ENCODE results near the gene ASB7.

Gene ASB7

DNA sequence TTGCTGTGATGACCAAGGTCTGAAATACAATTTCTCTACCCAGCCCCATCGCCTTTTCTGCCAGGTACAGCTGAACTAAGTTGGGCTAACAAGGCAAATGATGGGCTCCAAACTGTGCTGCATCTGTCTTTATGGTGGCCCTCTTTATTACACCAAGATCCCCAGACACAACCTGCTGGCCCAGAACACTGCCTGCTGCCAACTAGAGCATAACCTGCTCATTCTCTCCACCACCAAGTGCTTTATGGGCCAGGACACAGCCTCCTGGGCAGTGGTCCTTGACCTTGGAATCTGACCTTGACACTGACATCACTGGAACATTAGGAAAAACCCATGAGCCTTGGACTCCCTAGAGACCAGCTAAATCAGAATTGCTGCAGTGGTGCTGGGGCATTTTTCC lies 3.7 kb upstream of the ASB7 start:
- DNase-seq (ENCODE audit: low spot score) = no peak

- peak; percentile 43 for DNase-seq (ENCODE audit: low spot score)
Measured at GRCh38 chr15:100601163-100601562, 1.2 kb upstream of the ASB7 start.

GRCh38 chr15:100601617-100602063 lies 749 bp upstream of the ASB7 start:
- no peak for DNase-seq (ENCODE audit: low spot score)

DNA sequence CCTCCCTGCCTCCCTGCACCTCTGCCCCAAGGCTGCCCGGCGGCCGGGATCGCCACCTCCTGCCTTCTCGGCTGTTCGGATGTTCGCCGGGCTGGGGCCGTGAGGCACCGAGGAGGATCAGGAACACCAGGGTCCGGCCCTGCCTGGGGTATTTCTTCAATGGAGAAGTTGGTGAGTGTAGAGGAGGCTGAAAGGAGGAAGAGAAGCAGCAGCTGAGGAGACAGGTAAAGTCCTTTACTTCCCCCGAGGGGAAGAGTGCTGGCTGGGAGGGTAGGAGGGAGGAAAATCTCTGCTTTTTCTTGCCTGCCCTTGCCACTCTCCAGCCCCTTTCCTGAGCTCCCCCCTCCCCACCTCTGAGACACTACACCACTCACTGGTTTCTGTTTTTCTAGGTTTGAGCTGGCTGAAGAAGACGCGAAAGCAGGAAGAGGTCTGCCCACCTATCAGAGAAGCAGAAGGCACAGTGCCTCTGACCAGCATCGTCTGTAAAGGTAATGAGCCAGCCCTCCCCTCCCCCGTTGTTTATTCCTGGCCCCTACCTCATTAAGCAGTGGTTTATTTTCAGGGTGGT lies 519 bp downstream of the ASB7 start:
- DNase-seq (ENCODE audit: low spot score) = peak; percentile 27

- no peak for DNase-seq (ENCODE audit: low spot score)
Measured at GRCh38 chr15:100612539-100612938, 10.2 kb downstream of the ASB7 start.

DNA sequence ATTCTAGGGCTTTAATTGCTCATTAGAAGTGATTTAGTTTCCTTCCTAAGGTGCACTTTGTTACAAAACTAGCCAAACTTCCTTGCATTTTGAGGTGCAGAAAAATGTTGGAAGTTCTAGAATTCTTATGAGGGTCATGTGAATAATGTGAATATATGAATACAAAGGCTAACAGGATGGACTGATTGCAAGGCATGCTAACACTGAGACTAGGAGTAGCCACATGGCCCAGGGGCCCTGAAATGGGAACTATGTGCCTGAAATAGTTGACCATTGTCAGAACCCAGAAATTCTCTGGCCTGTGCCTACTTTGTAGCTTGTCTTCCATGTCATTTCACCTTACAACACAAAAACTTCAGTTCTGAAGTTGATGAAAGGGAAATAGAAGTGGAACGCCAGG lies 10.8 kb downstream of the ASB7 start:
- DNase-seq (ENCODE audit: low spot score) = no peak

DNA sequence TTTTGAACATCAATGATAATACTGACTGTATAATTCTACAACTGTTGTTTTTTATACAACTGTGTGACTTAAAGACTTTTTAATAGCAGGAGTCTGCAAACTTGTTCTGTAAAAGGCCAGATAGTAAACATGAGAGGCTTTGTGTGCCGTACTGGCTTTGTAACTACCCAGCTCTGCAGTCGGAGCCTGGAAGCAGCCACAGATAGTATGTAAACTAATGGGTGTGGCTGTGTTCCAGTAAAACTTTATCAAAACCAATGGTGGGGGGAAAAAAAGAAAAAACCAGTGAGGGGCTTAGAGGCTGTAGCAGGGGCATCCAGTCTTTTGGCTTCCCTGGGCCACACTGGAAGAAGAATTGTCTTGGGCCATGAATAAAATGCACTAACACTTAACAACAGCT lies 11.9 kb downstream of the ASB7 start:
- DNase-seq (ENCODE audit: low spot score) = no peak

- DNase-seq (ENCODE audit: low spot score) = no peak
Measured at GRCh38 chr15:100614918-100615317, 12.5 kb downstream of the ASB7 start.

DNA sequence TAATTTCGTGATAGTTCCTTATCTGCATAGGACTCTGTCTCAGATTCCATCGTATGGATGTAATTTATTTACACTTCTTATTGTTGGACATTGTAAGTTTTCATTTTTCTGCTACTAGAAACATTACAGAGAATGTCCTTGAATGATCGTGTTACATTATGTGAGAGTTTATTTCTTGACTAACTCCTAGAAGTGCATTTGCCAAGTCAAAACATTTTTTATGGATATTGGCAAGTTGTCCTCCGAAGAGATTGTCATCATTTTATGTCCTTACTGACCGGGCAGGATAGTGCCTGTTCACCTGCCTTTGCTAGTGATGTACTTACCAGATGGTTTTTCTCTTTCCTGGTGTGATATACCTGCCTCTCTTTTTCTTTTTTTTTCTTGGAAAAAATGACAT lies 13.4 kb downstream of the ASB7 start:
- DNase-seq (ENCODE audit: low spot score) = no peak

- DNase-seq (ENCODE audit: low spot score) = no peak
Measured at GRCh38 chr15:100616700-100617099, 14.3 kb downstream of the ASB7 start.

- DNase-seq (ENCODE audit: low spot score) = no peak
Measured at GRCh38 chr15:100623301-100623700, 20.9 kb downstream of the ASB7 start.

GRCh38 chr15:100627789-100628395 lies 25.5 kb downstream of the ASB7 start:
- peak; percentile 80 for DNase-seq (ENCODE audit: low spot score)

GRCh38 chr15:100628746-100629145 lies 26.4 kb downstream of the ASB7 start:
- no peak for DNase-seq (ENCODE audit: low spot score)

DNA sequence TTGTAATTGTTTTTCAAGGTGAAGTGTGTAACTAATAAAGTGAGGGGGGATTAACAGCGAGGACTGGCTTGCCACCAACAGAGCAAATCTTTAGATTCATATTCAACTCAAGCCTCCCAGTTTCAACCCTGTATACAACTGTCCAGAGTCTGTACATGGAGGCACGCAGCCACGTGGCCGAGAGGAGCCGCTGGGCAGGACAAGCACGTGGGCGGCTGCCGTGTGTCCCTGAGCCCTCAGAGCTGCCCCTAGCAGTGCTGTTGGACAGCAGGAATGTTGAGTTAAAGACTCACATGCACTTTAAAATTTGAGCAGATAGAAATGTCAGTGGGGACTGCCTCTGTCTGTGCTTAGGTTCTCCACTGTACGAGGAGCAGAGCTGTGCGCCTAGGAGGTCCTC lies 29.4 kb downstream of the ASB7 start:
- no peak for DNase-seq (ENCODE audit: low spot score)

DNA sequence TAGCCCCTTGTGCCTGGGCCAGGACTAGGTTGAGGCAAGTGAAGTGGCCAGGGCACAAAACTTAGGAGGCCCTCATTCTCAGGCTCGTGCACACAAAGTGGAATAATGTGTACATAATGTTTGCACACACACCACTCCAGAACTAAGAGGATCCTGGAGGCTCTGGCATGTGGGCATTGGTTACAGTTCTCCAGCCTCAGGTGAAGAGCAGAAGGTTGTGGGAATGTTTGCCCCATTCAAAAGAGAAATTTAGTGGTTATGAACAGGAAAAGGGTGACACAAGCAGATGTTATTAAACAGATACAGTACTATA lies 31.3 kb downstream of the ASB7 start:
- DNase-seq (ENCODE audit: low spot score) = no peak

- no peak for DNase-seq (ENCODE audit: low spot score)
Measured at GRCh38 chr15:100635406-100636071, 33.1 kb downstream of the ASB7 start.

DNA sequence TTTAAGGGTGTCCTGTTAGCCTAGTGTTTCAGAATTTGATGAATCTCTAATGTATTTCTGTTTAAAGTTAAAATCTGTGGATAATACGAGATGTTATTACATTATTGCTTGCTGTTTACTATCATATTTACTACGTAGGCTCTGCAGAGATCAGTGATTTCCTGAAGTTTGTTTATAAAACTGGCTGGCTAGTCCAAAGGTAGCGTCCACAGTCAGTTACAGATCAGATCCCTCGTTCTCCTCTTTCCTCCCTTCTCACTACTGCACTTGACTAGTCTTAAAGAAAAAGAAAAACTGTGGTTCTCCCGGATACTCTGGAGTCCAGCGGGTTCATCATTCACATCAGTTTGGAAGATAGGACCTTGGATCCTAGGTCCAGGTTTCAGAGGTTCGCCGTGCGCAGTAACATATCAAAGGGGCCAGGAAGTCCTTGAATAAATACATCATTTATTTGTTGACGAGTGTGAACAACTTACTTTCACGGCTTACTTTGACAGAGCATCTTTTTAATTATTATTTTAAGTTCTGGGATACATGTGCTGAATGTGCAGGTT lies 35.9 kb downstream of the ASB7 start:
- DNase-seq (ENCODE audit: low spot score) = no peak

GRCh38 chr15:100642213-100642949 lies 40.0 kb downstream of the ASB7 start:
- DNase-seq (ENCODE audit: low spot score) = no peak

DNA sequence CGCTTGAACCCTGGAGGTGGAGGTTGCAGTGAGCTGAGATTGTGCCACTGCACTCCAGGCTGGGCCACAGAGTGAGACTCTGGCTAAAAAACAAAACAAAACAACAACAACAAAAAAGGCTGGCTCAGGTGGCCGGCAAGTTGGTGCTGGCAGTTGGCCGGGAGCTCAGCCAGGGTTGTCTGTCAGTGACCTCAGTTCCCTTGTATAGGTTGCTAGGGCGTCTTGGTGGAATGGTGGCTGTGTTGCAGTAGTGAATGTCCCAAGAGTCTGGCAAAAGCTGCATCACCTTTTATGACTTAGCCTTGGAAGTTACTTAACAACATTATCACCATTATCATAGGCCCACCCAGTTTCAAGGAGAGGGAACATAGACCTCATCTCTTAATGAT lies 40.6 kb downstream of the ASB7 start:
- DNase-seq (ENCODE audit: low spot score) = no peak

DNA sequence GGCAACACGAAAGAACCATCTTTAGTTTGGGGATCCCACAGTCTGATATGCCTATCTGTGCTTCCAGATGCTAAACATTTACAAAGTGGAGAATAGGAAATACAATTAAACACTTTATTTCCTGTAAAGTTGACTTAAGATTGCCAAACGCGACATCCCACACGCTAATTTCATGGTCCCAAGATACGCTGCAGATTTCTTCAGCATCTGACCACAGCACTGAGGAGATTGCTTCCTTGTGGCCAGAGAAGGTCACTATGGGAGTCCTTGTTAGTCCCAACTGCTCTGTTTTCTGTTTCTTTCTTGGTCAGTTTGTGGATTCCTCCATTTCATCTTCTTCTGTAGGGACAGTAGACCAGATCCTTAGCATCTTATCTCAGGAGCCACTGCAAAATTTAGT lies 43.3 kb downstream of the ASB7 start:
- DNase-seq (ENCODE audit: low spot score) = no peak

DNA sequence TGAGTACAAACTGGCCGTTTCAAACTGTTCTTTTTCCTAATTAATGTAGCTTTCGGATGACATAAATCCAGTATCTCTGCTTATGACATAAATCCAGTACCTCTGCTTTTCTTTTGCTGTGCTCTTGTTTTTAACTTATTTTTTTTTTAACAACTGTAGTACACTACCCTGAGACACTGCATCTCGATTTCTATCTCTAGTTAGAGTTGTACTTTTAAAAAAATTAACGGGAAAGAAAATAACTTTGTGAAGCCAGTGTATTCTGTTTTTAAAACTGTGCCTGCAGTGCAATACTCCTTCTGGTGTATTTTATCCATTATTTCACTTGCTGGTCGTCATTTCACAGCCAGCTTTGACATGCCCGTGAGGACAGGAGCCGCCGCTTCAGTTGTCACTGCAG lies 46.6 kb downstream of the ASB7 start:
- no peak for DNase-seq (ENCODE audit: low spot score)

DNA sequence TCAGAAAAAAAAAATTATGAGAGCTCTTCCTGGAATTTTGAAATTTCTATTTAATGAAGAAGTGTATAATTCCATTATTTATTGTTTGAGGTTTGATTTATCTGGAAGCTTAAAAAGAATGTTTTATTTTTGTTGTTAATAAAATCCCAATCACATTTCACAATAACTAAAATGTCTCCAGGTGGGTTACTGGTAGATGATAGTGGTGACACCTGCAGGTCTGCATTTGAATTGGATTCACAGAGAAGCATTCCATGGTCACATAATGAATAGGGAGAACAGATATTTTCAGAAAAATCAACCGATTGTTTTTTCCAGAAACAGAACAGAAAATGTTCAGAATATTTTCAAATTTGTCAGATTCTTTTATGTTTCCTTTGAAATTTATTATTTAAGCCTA lies 48.3 kb downstream of the ASB7 start:
- DNase-seq (ENCODE audit: low spot score) = no peak

- no peak for DNase-seq (ENCODE audit: low spot score)
Measured at GRCh38 chr15:100651253-100651652, 48.9 kb downstream of the ASB7 start.

All from hematopoietic multipotent progenitor cell treated with erythropoietin and hydrocortisone succinate and interleukin-3 and kit ligand, for 15 days (in vitro differentiated cells).